ENCODE results near the gene RXRG.

Gene RXRG

GRCh38 chr1:165441166-165441880 is 3.6 kb downstream of the RXRG start:
- TF ChIP-seq POLR2AphosphoS5 (IDR thresholded peaks at IDR 0.05; ENCODE audit: low read depth, low read length) (no peak), POLR2A (IDR thresholded peaks at IDR 0.05; ENCODE audit: low read depth, low read length) (no peak), POU2F2 (IDR thresholded peaks at IDR 0.05; ENCODE audit: low read depth, low read length) (no peak), TAF1 (IDR thresholded peaks at IDR 0.05; ENCODE audit: low read depth, low read length) (no peak), SPI1 (IDR thresholded peaks at IDR 0.05; ENCODE audit: low read depth, low read length) (no peak), PAX5 (IDR thresholded peaks at IDR 0.05; ENCODE audit: insufficient read depth, low read length, severe bottlenecking) (no peak)
- no peak for FAIRE-seq
- DNase-seq (ENCODE audit: insufficient read length, low spot score) = no peak

- TF ChIP-seq POLR2A (IDR thresholded peaks at IDR 0.05; ENCODE audit: low read depth, low read length) (no peak), POLR2AphosphoS5 (IDR thresholded peaks at IDR 0.05; ENCODE audit: low read depth, low read length) (no peak), POU2F2 (IDR thresholded peaks at IDR 0.05; ENCODE audit: low read depth, low read length) (no peak), SPI1 (IDR thresholded peaks at IDR 0.05; ENCODE audit: low read depth, low read length) (no peak), PAX5 (IDR thresholded peaks at IDR 0.05; ENCODE audit: insufficient read depth, low read length, severe bottlenecking) (no peak), TAF1 (IDR thresholded peaks at IDR 0.05; ENCODE audit: low read depth, low read length) (no peak)
- FAIRE-seq (no peak), DNase-seq (ENCODE audit: insufficient read length, low spot score) (no peak)
These were observed 5.6 kb downstream of the RXRG start for GRCh38 chr1:165439330-165439729.

DNA sequence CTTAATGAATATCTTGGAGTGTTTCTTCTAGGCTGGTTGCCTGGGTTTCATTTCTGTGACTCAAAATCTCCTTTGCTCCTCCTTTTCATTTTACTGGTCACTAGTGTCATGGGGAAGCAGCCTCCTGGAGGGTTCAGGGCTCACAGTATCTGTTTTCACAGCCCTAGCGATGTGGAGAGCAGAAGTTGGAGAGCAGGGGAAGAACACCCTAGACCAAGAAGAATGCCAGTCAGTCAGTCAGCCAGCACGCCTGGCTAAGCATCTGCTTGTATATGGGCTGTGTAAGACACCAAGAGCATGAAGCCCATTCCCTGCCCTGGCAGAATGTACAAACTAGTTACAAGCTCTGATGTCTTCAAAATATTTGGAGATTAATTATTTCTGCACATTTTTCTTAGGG is 7.9 kb downstream of the RXRG start:
- FAIRE-seq (no peak), DNase-seq (ENCODE audit: insufficient read length, low spot score) (no peak)
- no peak for TF ChIP-seq SPI1 (IDR thresholded peaks at IDR 0.05; ENCODE audit: low read depth, low read length)
- TF ChIP-seq POLR2A (IDR thresholded peaks at IDR 0.05; ENCODE audit: low read depth, low read length) = no peak
- TF ChIP-seq POLR2AphosphoS5 (IDR thresholded peaks at IDR 0.05; ENCODE audit: low read depth, low read length) = no peak
- TF ChIP-seq POU2F2 (IDR thresholded peaks at IDR 0.05; ENCODE audit: low read depth, low read length) = no peak
- no peak for TF ChIP-seq TAF1 (IDR thresholded peaks at IDR 0.05; ENCODE audit: low read depth, low read length)
- TF ChIP-seq PAX5 (IDR thresholded peaks at IDR 0.05; ENCODE audit: insufficient read depth, low read length, severe bottlenecking) = no peak

DNA sequence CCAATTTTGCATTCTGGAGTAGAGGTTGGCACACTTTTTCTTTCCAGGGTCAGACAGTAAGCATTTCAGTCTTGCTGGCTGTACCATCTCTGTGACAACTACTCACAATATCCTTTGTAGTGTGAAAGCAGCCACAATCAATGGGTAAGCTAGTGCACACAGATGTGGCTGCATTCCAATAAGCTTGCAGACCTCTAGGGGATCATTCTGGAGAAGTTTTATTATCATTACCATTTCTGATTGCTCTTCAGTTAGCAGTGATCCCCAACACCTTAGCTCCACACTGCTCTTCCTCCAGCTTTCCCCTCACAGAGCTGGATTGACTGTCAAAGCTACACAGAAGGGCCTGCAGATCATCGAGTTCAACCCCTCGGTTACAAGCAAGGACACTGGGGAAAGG is 9.1 kb downstream of the RXRG start:
- no peak for DNase-seq (ENCODE audit: insufficient read length, low spot score)
- TF ChIP-seq PAX5 (IDR thresholded peaks at IDR 0.05; ENCODE audit: insufficient read depth, low read length, severe bottlenecking) (no peak), POLR2A (IDR thresholded peaks at IDR 0.05; ENCODE audit: low read depth, low read length) (no peak), SPI1 (IDR thresholded peaks at IDR 0.05; ENCODE audit: low read depth, low read length) (no peak), TAF1 (IDR thresholded peaks at IDR 0.05; ENCODE audit: low read depth, low read length) (no peak), POU2F2 (IDR thresholded peaks at IDR 0.05; ENCODE audit: low read depth, low read length) (no peak), POLR2AphosphoS5 (IDR thresholded peaks at IDR 0.05; ENCODE audit: low read depth, low read length) (no peak)
- no peak for FAIRE-seq

GRCh38 chr1:165434281-165434680 is 10.6 kb downstream of the RXRG start:
- DNase-seq (ENCODE audit: insufficient read length, low spot score) (no peak), FAIRE-seq (no peak)
- TF ChIP-seq PAX5 (IDR thresholded peaks at IDR 0.05; ENCODE audit: insufficient read depth, low read length, severe bottlenecking) (no peak), SPI1 (IDR thresholded peaks at IDR 0.05; ENCODE audit: low read depth, low read length) (no peak), POLR2AphosphoS5 (IDR thresholded peaks at IDR 0.05; ENCODE audit: low read depth, low read length) (no peak), TAF1 (IDR thresholded peaks at IDR 0.05; ENCODE audit: low read depth, low read length) (no peak), POU2F2 (IDR thresholded peaks at IDR 0.05; ENCODE audit: low read depth, low read length) (no peak), POLR2A (IDR thresholded peaks at IDR 0.05; ENCODE audit: low read depth, low read length) (no peak)

GRCh38 chr1:165431079-165431478 is 13.8 kb downstream of the RXRG start:
- DNase-seq (ENCODE audit: insufficient read length, low spot score) = no peak
- no peak for FAIRE-seq
- TF ChIP-seq TAF1 (IDR thresholded peaks at IDR 0.05; ENCODE audit: low read depth, low read length) (no peak), SPI1 (IDR thresholded peaks at IDR 0.05; ENCODE audit: low read depth, low read length) (no peak), POLR2A (IDR thresholded peaks at IDR 0.05; ENCODE audit: low read depth, low read length) (no peak)

DNA sequence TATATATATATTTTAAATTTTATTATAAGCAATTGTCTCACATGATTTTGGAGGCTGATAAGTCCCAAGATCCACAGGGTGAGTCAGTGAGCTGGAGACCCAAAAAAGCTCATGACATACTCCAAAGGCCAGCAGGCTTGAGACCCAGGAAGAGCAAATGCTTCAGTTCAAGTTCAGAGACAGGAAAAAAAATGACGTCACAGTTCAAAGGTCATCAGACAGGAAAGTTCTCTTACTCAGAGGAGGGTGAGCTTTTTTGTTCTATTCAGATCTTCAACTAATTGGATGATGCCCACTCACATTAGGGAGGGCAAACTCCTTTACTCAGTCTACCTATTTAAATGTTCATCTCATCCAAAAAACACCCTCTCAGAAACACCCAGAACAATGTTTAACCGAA is 18.2 kb downstream of the RXRG start:
- no peak for TF ChIP-seq POLR2A (IDR thresholded peaks at IDR 0.05; ENCODE audit: low read depth, low read length)
- TF ChIP-seq TAF1 (IDR thresholded peaks at IDR 0.05; ENCODE audit: low read depth, low read length) = no peak
- no peak for TF ChIP-seq SPI1 (IDR thresholded peaks at IDR 0.05; ENCODE audit: low read depth, low read length)
- no peak for TF ChIP-seq POLR2AphosphoS5 (IDR thresholded peaks at IDR 0.05; ENCODE audit: low read depth, low read length)
- TF ChIP-seq PAX5 (IDR thresholded peaks at IDR 0.05; ENCODE audit: insufficient read depth, low read length, severe bottlenecking) = no peak
- TF ChIP-seq POU2F2 (IDR thresholded peaks at IDR 0.05; ENCODE audit: low read depth, low read length) = no peak
- FAIRE-seq (no peak), DNase-seq (ENCODE audit: insufficient read length, low spot score) (no peak)

GRCh38 chr1:165425621-165426020 is 19.3 kb downstream of the RXRG start:
- DNase-seq (ENCODE audit: insufficient read length, low spot score) (no peak), FAIRE-seq (no peak)
- no peak for TF ChIP-seq PAX5 (IDR thresholded peaks at IDR 0.05; ENCODE audit: insufficient read depth, low read length, severe bottlenecking)
- TF ChIP-seq POLR2AphosphoS5 (IDR thresholded peaks at IDR 0.05; ENCODE audit: low read depth, low read length) = no peak
- TF ChIP-seq SPI1 (IDR thresholded peaks at IDR 0.05; ENCODE audit: low read depth, low read length) = no peak
- no peak for TF ChIP-seq POU2F2 (IDR thresholded peaks at IDR 0.05; ENCODE audit: low read depth, low read length)
- no peak for TF ChIP-seq TAF1 (IDR thresholded peaks at IDR 0.05; ENCODE audit: low read depth, low read length)
- TF ChIP-seq POLR2A (IDR thresholded peaks at IDR 0.05; ENCODE audit: low read depth, low read length) = no peak

GRCh38 chr1:165424454-165425216 is 20.3 kb downstream of the RXRG start:
- TF ChIP-seq TAF1 (IDR thresholded peaks at IDR 0.05; ENCODE audit: low read depth, low read length) = no peak
- no peak for TF ChIP-seq SPI1 (IDR thresholded peaks at IDR 0.05; ENCODE audit: low read depth, low read length)
- FAIRE-seq = no peak

More at GRCh38 chr1:165424454-165425216, 20.3 kb downstream of the RXRG start:
- no peak for DNase-seq (ENCODE audit: insufficient read length, low spot score)
